Measurements from ENCODE around the gene CDC42BPG. TPM values are rescaled to one million over a fixed set of nuclear protein-coding genes. Genes with fewer than 3 reads are reported as not detected.

Gene CDC42BPG
- total and polyA plus RNA-seq, 9 of the 15 experiments (the other 6 are each of a cell fraction or from before 2014, with no cell fraction given) = 0.04 to 8.8 (median 2.1) TPM

GRCh38 chr11:64890522-64890939, 46.1 kb upstream of the CDC42BPG start:
- H3K27me3 ChIP-seq (ENCODE audit: control insufficient read depth in 2 of 2, insufficient read depth in 2 of 2, low read length in 2 of 2) = no peaks in the 10 kb centered on the region
- ATAC-seq (no peak), FAIRE-seq (no peak), DNase-seq (ENCODE audit: extremely low read depth in 1 of 4, low spot score in 3 of 4) (no peak)
- no peak overlapping the region; the same call in 1 of the 2 replicates for H2AFZ ChIP-seq (ENCODE audit: low read depth, low read length)
- H3K4me2 ChIP-seq (ENCODE audit: insufficient read depth, low read length) = no peak overlapping the region
- no peaks in the 10 kb centered on the region for H3K79me2 ChIP-seq (ENCODE audit: control insufficient read depth, insufficient read depth, low read length)
- WGBS (ENCODE audit: insufficient coverage, low coverage, missing lambda C conversion rate) = 93% methylated on average over 6 of the region's 7 CpGs
- ChIA-PET POLR2A (interaction anchor here (0.6 to 3.4 kb wide), 4 partner anchors 12 to 195 kb away, joined by 3 to 28 read pairs (median 4); partner anchors contain the start of gene EHD1), CTCF (ENCODE audit: low intra/inter-chr PET ratio) (no interaction called here)
- intact Hi-C loops (cut with micrococcal nuclease) (loop anchor here (5.0 kb wide), 1 partner anchor 103 kb away; no protein-coding TSS in a partner anchor), in situ Hi-C loops (cut with MboI) (loop anchor here (5.0 kb wide), 2 partner anchors 43 to 103 kb away; no protein-coding TSS in a partner anchor)
- no TSS peak for BruUV-seq (replicated peaks)
- peaks cover 39 to 90% of the 10 kb centered on the region in 2 experiments for H3K4me1 ChIP-seq (replicated peaks in 1 of 2; ENCODE audit: control insufficient read depth in 2 of 2, insufficient read depth in 2 of 2, low read length in 2 of 2)
- no peaks in the 10 kb centered on the region for H4K20me1 ChIP-seq (replicated peaks; ENCODE audit: control insufficient read depth, insufficient read depth, low read length)
- H3K9ac ChIP-seq (ENCODE audit: insufficient read depth in 1 of 2, low read depth in 2 of 2, low read length in 2 of 2) = peak overlapping the region in 1 of 2 experiments; percentile 79; a peak in 2 of 4 replicates
- peaks cover 7% of the 10 kb centered on the region; the same call in 1 of the 3 replicates for H3K36me3 ChIP-seq (ENCODE audit: control insufficient read depth, insufficient read depth, low read length)
- H3K9me1 ChIP-seq (ENCODE audit: control insufficient read depth, insufficient read depth, low read length) = no peaks in the 10 kb centered on the region
- no peak overlapping the region for H3K4me3 ChIP-seq
- H3K27ac ChIP-seq (ENCODE audit: extremely low read depth, low read depth, low read length) = no peak overlapping the region; the same call in 2 of the 3 replicates
- H3K9me3 ChIP-seq (replicated peaks; ENCODE audit: control insufficient read depth, insufficient read depth, low read depth, low read length) = no peaks in the 10 kb centered on the region
- no peak for TF ChIP-seq ZNF277 (CRISPR knock-in tag; IDR thresholded peaks at IDR 0.05; ENCODE audit: borderline replicate concordance)
- no peak for TF ChIP-seq CTCFL (IDR thresholded peaks at IDR 0.05; ENCODE audit: borderline replicate concordance, insufficient read depth, low read depth, low read length, poor library complexity, severe bottlenecking)
- TF ChIP-seq ZEB2 (IDR thresholded peaks at IDR 0.05) = no peak
- no peak for TF ChIP-seq E2F6 (IDR thresholded peaks at IDR 0.05; ENCODE audit: borderline replicate concordance in 1 of 2, extremely low read depth in 1 of 2, insufficient read depth in 1 of 2, insufficient read length in 1 of 2, low read depth in 1 of 2, low read length in 1 of 2, poor library complexity in 1 of 2, severe bottlenecking in 1 of 2)
- no peak for TF ChIP-seq ZNF512 (tag; IDR thresholded peaks at IDR 0.05)
- TF ChIP-seq SNRNP70 (optimal IDR thresholded peaks at IDR 0.05; ENCODE audit: low read depth, low read length) = no peak
- TF ChIP-seq POLR2AphosphoS2 (IDR thresholded peaks at IDR 0.05; ENCODE audit: low read length) = no peak
- TF ChIP-seq TAF7 (tag; IDR thresholded peaks at IDR 0.05) = no peak
- TF ChIP-seq MED1 (CRISPR knock-in tag; IDR thresholded peaks at IDR 0.05; ENCODE audit: borderline replicate concordance) = no peak
- TF ChIP-seq CREB1 (IDR thresholded peaks at IDR 0.05) = no peak
- no peak for TF ChIP-seq CREB1 (CRISPR knock-in tag; IDR thresholded peaks at IDR 0.05)
- TF ChIP-seq MYC (IDR thresholded peaks at IDR 0.05; ENCODE audit: low read depth, low read length) = no peak
- no peak for TF ChIP-seq MYC (CRISPR knock-in tag; IDR thresholded peaks at IDR 0.05; ENCODE audit: borderline replicate concordance, low read depth)
- no peak for TF ChIP-seq LEF1 (IDR thresholded peaks at IDR 0.05)
- TF ChIP-seq STAG1 (CRISPR knock-in tag; IDR thresholded peaks at IDR 0.05; ENCODE audit: borderline replicate concordance) = no peak
- TF ChIP-seq GABPB2 (CRISPR knock-in tag; conservative IDR thresholded peaks at IDR 0.05) = no peak
- TF ChIP-seq C11orf30 (IDR thresholded peaks at IDR 0.05; ENCODE audit: low read depth) = no peak
- TF ChIP-seq TFAM (CRISPR knock-in tag; conservative IDR thresholded peaks at IDR 0.05) = no peak

Measured in K562 (cell line).